DND-41 (cell line): Measurements from ENCODE around the gene CLMN.

Source experiments
- EZH2 ChIP-seq: IDR thresholded peaks from 3 replicates; pipeline ENCODE4 v1.6.1; 2012; ENCODE audit warnings: borderline replicate concordance, low read depth, mild to moderate bottlenecking, moderate library complexity, low read length, inconsistent platforms; ENCODE audit not compliant: severe bottlenecking
- TF ChIP-seq, protein P1 (sequence below): IDR thresholded peaks from 2 replicates; pipeline ENCODE4 v1.5.1; 2012; ENCODE audit warnings: borderline replicate concordance, low read length, moderate library complexity, mild to moderate bottlenecking; ENCODE audit not compliant: poor library complexity, severe bottlenecking; ENCODE audit errors: extremely low read depth

DNA sequence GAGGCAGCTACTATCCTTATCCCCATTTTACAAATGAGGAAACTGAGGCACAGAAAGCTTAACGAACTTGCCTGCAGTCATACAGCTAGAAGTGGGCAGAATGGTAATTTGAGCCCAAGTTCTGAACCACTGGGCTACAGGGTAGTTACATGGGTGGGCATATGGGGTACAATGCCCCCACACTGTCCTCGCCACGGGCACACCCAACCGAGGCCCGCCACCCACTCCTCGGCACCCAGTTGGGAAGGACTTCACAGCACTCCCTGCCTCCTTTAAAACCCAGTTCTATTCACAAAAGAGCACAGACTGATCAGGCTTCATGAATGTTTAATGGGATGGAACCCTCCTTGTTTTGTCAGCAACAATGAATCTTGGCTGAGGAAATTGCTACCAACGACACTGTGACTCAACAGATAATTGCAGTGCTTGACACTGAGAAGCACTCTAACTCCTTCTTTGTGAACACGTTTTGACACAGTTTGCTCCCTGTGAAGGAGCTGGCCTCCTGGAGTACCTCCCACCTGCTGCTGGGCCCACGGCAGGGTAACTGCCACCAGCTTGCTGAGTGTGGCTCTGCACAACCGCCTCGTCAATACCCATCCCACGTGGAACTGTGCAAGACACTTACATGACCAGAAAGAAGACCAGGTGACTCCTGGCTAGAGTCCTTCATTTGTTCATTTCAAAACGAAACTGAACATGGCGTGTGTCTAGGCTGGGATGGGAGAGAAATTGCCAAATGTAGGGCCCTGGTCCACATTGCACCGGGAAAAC is 63.5 kb downstream of the CLMN start:
- TF ChIP-seq, protein P1, sequence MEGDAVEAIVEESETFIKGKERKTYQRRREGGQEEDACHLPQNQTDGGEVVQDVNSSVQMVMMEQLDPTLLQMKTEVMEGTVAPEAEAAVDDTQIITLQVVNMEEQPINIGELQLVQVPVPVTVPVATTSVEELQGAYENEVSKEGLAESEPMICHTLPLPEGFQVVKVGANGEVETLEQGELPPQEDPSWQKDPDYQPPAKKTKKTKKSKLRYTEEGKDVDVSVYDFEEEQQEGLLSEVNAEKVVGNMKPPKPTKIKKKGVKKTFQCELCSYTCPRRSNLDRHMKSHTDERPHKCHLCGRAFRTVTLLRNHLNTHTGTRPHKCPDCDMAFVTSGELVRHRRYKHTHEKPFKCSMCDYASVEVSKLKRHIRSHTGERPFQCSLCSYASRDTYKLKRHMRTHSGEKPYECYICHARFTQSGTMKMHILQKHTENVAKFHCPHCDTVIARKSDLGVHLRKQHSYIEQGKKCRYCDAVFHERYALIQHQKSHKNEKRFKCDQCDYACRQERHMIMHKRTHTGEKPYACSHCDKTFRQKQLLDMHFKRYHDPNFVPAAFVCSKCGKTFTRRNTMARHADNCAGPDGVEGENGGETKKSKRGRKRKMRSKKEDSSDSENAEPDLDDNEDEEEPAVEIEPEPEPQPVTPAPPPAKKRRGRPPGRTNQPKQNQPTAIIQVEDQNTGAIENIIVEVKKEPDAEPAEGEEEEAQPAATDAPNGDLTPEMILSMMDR, result no peak
- no peak for TF ChIP-seq EZH2
